Measurements from ENCODE around the gene CACNA1D. TPM values are rescaled to one million over a fixed set of nuclear protein-coding genes. Genes with fewer than 3 reads are reported as not detected.

CACNA1D gene
- total and polyA plus RNA-seq, 2 donors (not counting 3 experiments of a cell fraction or from before 2014, with no cell fraction given): 0.06 TPM; not detected in 1

- no TSS peak for BruUV-seq (replicated peaks)
- H3K9me1 ChIP-seq (replicated peaks; ENCODE audit: control insufficient read depth, extremely low read depth, insufficient read depth, low read length): no peaks in the 10 kb centered on the region
- TF ChIP-seq GATA2 (IDR thresholded peaks at IDR 0.05; ENCODE audit: insufficient read depth, insufficient read length, low read depth, low read length): no peak
- TF ChIP-seq MAX (IDR thresholded peaks at IDR 0.05; ENCODE audit: insufficient read depth, insufficient read length): no peak
These were observed 157.5 kb downstream of the CACNA1D start for GRCh38 chr3:53651927-53652326.

GRCh38 chr3:53657651-53658050 lies 163.2 kb downstream of the CACNA1D start:
- H3K4me1 ChIP-seq (ENCODE audit: control insufficient read depth, extremely low read depth, insufficient read depth, low read length): no peaks in the 10 kb centered on the region
- H3K4me2 ChIP-seq (ENCODE audit: insufficient read depth, low read length): no peak overlapping the region
- BruUV-seq (replicated peaks): no TSS peak
- H3K4me3 ChIP-seq (replicated peaks in 1 of 3; ENCODE audit: insufficient read depth in 1 of 3, low read depth in 1 of 3, low read length in 3 of 3): no peak overlapping the region
- no peaks in the 10 kb centered on the region for H3K9me3 ChIP-seq (replicated peaks; ENCODE audit: control insufficient read depth, insufficient read depth, low read length)
- no peak for FAIRE-seq
- no peaks in the 10 kb centered on the region for H4K20me1 ChIP-seq (replicated peaks; ENCODE audit: control insufficient read depth, extremely low read depth, insufficient read depth, low read length)
- H2AFZ ChIP-seq (ENCODE audit: low read depth, low read length): no peak overlapping the region
- no peaks in the 10 kb centered on the region for H3K79me2 ChIP-seq (ENCODE audit: control insufficient read depth, insufficient read depth, low read length)
- H3K27ac ChIP-seq (ENCODE audit: insufficient read depth, low read depth, low read length): no peak overlapping the region
- POLR2A ChIA-PET: no interaction called here
- no peaks in the 10 kb centered on the region for H3K27me3 ChIP-seq (ENCODE audit: control insufficient read depth in 2 of 2, insufficient read depth in 2 of 2, low read length in 2 of 2)
- no peak overlapping the region for H3K9ac ChIP-seq (replicated peaks; ENCODE audit: extremely low read depth, insufficient read depth, low read length)
- CTCF ChIA-PET: no interaction called here
- no peak for DNase-seq (ENCODE audit: low read depth, low spot score)
- intact Hi-C loops (cut with micrococcal nuclease): no loop called here
- dilution Hi-C loops (cut with MboI; ENCODE audit: extremely low pct_ligation_motif_present, low sequenced_read_pairs): no loop called here
- no peaks in the 10 kb centered on the region for H3K9me1 ChIP-seq (replicated peaks; ENCODE audit: control insufficient read depth, extremely low read depth, insufficient read depth, low read length)
- TF ChIP-seq GATA2 (IDR thresholded peaks at IDR 0.05; ENCODE audit: insufficient read depth, insufficient read length, low read depth, low read length) (no peak), EZH2 (IDR thresholded peaks at IDR 0.05; ENCODE audit: borderline replicate concordance, low read depth, low read length, severe bottlenecking) (no peak), JUN (IDR thresholded peaks at IDR 0.05; ENCODE audit: borderline replicate concordance, insufficient read depth, insufficient read length, low read depth) (no peak), FOS (IDR thresholded peaks at IDR 0.05; ENCODE audit: borderline replicate concordance, insufficient read depth, low read length) (no peak)
- no peaks in the 10 kb centered on the region for H3K36me3 ChIP-seq (ENCODE audit: control insufficient read depth in 2 of 2, extremely low read depth in 1 of 2, insufficient read depth in 2 of 2, low read length in 2 of 2)

More at GRCh38 chr3:53651927-53652326, 157.5 kb downstream of the CACNA1D start:
- no peak for DNase-seq (ENCODE audit: low read depth, low spot score)
- Histone ChIP-seq H3K36me3 (ENCODE audit: control insufficient read depth in 2 of 2, extremely low read depth in 1 of 2, insufficient read depth in 2 of 2, low read length in 2 of 2) (no peaks in the 10 kb centered on the region), H3K4me2 (ENCODE audit: insufficient read depth, low read length) (no peak overlapping the region), H3K27ac (ENCODE audit: insufficient read depth, low read depth, low read length) (no peak overlapping the region), H3K4me3 (replicated peaks in 1 of 3; ENCODE audit: insufficient read depth in 1 of 3, low read depth in 1 of 3, low read length in 3 of 3) (no peak overlapping the region), H3K9me3 (replicated peaks; ENCODE audit: control insufficient read depth, insufficient read depth, low read length) (no peaks in the 10 kb centered on the region), H3K79me2 (ENCODE audit: control insufficient read depth, insufficient read depth, low read length) (no peaks in the 10 kb centered on the region), H3K9ac (replicated peaks; ENCODE audit: extremely low read depth, insufficient read depth, low read length) (no peak overlapping the region), H4K20me1 (replicated peaks; ENCODE audit: control insufficient read depth, extremely low read depth, insufficient read depth, low read length) (no peaks in the 10 kb centered on the region), H2AFZ (ENCODE audit: low read depth, low read length) (no peak overlapping the region), H3K27me3 (ENCODE audit: control insufficient read depth in 2 of 2, insufficient read depth in 2 of 2, low read length in 2 of 2) (no peaks in the 10 kb centered on the region), H3K4me1 (ENCODE audit: control insufficient read depth, extremely low read depth, insufficient read depth, low read length) (no peaks in the 10 kb centered on the region)
- intact Hi-C loops (cut with micrococcal nuclease) (no loop called here), dilution Hi-C loops (cut with MboI; ENCODE audit: extremely low pct_ligation_motif_present, low sequenced_read_pairs) (no loop called here)
- FAIRE-seq: no peak
- CTCF ChIA-PET: no interaction called here
- POLR2A ChIA-PET: no interaction called here
